Glomerular endothelial cell (primary cell): ENCODE data around the gene CHI3L2. TPM values are rescaled to one million over a fixed set of nuclear protein-coding genes. Genes with fewer than 3 reads are reported as not detected.

Experiments used
- DNase-seq: peaks from one replicate; pipeline ENCODE4 v3.0.0-alpha.2; 2011; ENCODE audit warnings: low read depth, low spot score; ENCODE audit errors: extremely low read depth
- total RNA-seq: library from RNA; depleted of rRNA; stranded (reverse); fragments of >200 nt; gene quantifications from 2 replicates; pipeline ENCODE4 v1.2.3, GENCODE V29; 2015

CHI3L2 gene
- total RNA-seq, 1 donor from 2014 or later: not detected

GRCh38 chr1:111219557-111220286 lies 7.8 kb upstream of the CHI3L2 start:
- no peak for DNase-seq

GRCh38 chr1:111220302-111220890 lies 7.1 kb upstream of the CHI3L2 start:
- no peak for DNase-seq

- no peak for DNase-seq
Observed at GRCh38 chr1:111221276-111221632, 6.3 kb upstream of the CHI3L2 start.

- no peak for DNase-seq
Observed at GRCh38 chr1:111221633-111222291, 5.8 kb upstream of the CHI3L2 start.

- DNase-seq: peak; percentile 16
Observed at GRCh38 chr1:111222308-111223125, 5.0 kb upstream of the CHI3L2 start.

- DNase-seq: no peak
Observed at GRCh38 chr1:111223126-111223685, 4.3 kb upstream of the CHI3L2 start.

GRCh38 chr1:111225091-111225490 lies 2.4 kb upstream of the CHI3L2 start:
- DNase-seq: no peak

- DNase-seq: no peak
Observed at GRCh38 chr1:111225717-111226400, 1.7 kb upstream of the CHI3L2 start.

- no peak for DNase-seq
Observed at GRCh38 chr1:111227851-111228747, 586 bp downstream of the CHI3L2 start.

GRCh38 chr1:111228748-111229126 lies 1.2 kb downstream of the CHI3L2 start:
- no peak for DNase-seq

- no peak for DNase-seq
Observed at GRCh38 chr1:111232134-111232533, 4.6 kb downstream of the CHI3L2 start.

GRCh38 chr1:111234258-111234657 lies 6.7 kb downstream of the CHI3L2 start:
- no peak for DNase-seq

- DNase-seq: no peak
Observed at GRCh38 chr1:111234866-111235265, 7.4 kb downstream of the CHI3L2 start.

- no peak for DNase-seq
Observed at GRCh38 chr1:111236379-111236778, 8.9 kb downstream of the CHI3L2 start.

- DNase-seq: no peak
Observed at GRCh38 chr1:111236806-111237205, 9.3 kb downstream of the CHI3L2 start.

GRCh38 chr1:111238056-111238795 lies 10.7 kb downstream of the CHI3L2 start:
- no peak for DNase-seq

- no peak for DNase-seq
Observed at GRCh38 chr1:111241797-111242196, 14.3 kb downstream of the CHI3L2 start.

- no peak for DNase-seq
Observed at GRCh38 chr1:111242805-111243523, 15.5 kb downstream of the CHI3L2 start.
